A549 (cell line): ENCODE results near the gene SRRM1. TPM values are rescaled to one million over a fixed set of nuclear protein-coding genes. Genes with fewer than 3 reads are reported as not detected.

ENCODE experiments used
- ATAC-seq, 2 experiments: fragments of 200-7000 bp in 1 of 2; fragments of >200 bp in 1 of 2; cut with Nextera tagmentation in 1 of 2; cut with Tn5 transposase in 1 of 2; 3 replicates each; pipeline versions ENCODE4 v1.8.0 to v1.9.1; 2018 to 2020; ENCODE audit warnings: mild to moderate bottlenecking in 1 of 2, moderate library complexity in 1 of 2
- CTCF ChIA-PET: fragments of 300-600 bp; sonication (Branson Sonifier 250); formaldehyde crosslinking; extraction: SDS; loops from one replicate; lab custom pipeline; 2021; ENCODE audit warnings: antibody characterized with exemption, inconsistent platforms; lab: Yijun Ruan, JAX
- POLR2A ChIA-PET: fragments of 350-600 bp; formaldehyde crosslinking; extraction: SDS; loops from one replicate; lab custom pipeline; 2021; ENCODE audit warnings: antibody characterized with exemption, inconsistent platforms; lab: Yijun Ruan, JAX
- DNase-seq, 2 experiments: peaks; one replicate each; pipeline versions ENCODE4 v3.0.0 to v3.0.0-alpha.2; 2011 to 2016; ENCODE audit warnings: low read depth in 1 of 2, low spot score in 1 of 2
- FAIRE-seq: peaks from 2 replicates; lab custom pipeline; 2011; peaks lifted over from hg19 to GRCh38; lab: Jason Lieb, UNC
- H3K27ac ChIP-seq, 2 experiments: fragments of >200 bp; sonication (Bioruptor Twin); formaldehyde crosslinking; 3 replicates each; pipeline ENCODE4 v1.5.1; 2016 to 2017
- H3K4me1 ChIP-seq: fragments of >200 bp; sonication (Bioruptor Twin); formaldehyde crosslinking; 3 replicates; pipeline ENCODE4 v1.6.1; 2016
- H3K4me2 ChIP-seq: fragments of >200 bp; sonication (Bioruptor Twin); formaldehyde crosslinking; 3 replicates; pipeline ENCODE4 v1.6.1; 2016
- H3K4me3 ChIP-seq: fragments of >200 bp; sonication (Bioruptor Twin); formaldehyde crosslinking; 3 replicates; pipeline ENCODE4 v1.5.1; 2016
- H3K9me3 ChIP-seq: fragments of >200 bp; sonication (Bioruptor Twin); formaldehyde crosslinking; 3 replicates; pipeline ENCODE4 v1.6.1; 2016
- CBX8 ChIP-seq: fragments of 200-600 bp; sonication (generic); IDR thresholded peaks from 2 replicates; pipeline ENCODE4 v1.6.1; 2016
- CEBPB ChIP-seq, 2 experiments: fragments of >200 bp in 1 of 2; sonication (Bioruptor Twin) in 1 of 2; formaldehyde crosslinking in 1 of 2; IDR thresholded peaks; 2 replicates each; pipeline ENCODE4 v1.6.1; 2012 to 2016
- CHD2 ChIP-seq: fragments of 150-350 bp; IDR thresholded peaks from 2 replicates; pipeline ENCODE4 v1.6.1; 2014; ENCODE audit warnings: low read length; ENCODE audit not compliant: partially characterized antibody
- EP300 ChIP-seq, 2 experiments: fragments of >200 bp; sonication (Bioruptor Twin); formaldehyde crosslinking; IDR thresholded peaks; 2 replicates in 1 of 2; 3 replicates in 1 of 2; pipeline ENCODE4 v1.6.1; 2016 to 2017
- FOSB ChIP-seq: fragments of 250-450 bp; sonication (Bioruptor Pico); IDR thresholded peaks from 2 replicates; pipeline ENCODE4 v1.5.0; 2020; ENCODE audit warnings: mild to moderate bottlenecking, moderate library complexity
- FOXS1 ChIP-seq: fragments of 250-450 bp; sonication (Bioruptor Pico); IDR thresholded peaks from 2 replicates; pipeline ENCODE4 v1.5.0; 2020; ENCODE audit warnings: mild to moderate bottlenecking, moderate library complexity
- GATA3 ChIP-seq: IDR thresholded peaks from 2 replicates; pipeline ENCODE4 v1.6.1; 2012; ENCODE audit warnings: borderline replicate concordance
- JUN ChIP-seq, 2 experiments: fragments of >200 bp; sonication (Bioruptor Twin); formaldehyde crosslinking; IDR thresholded peaks; 2 replicates in 1 of 2; 3 replicates in 1 of 2; pipeline ENCODE4 v1.6.1; 2016 to 2017
- JUNB ChIP-seq: fragments of >200 bp; sonication (Bioruptor Twin); formaldehyde crosslinking; IDR thresholded peaks from 2 replicates; pipeline ENCODE4 v1.6.1; 2016
- KDM1A ChIP-seq: fragments of 200-600 bp; sonication (generic); IDR thresholded peaks from 2 replicates; pipeline ENCODE4 v1.6.1; 2016; ENCODE audit warnings: low read depth, mild to moderate bottlenecking
- MAZ ChIP-seq: fragments of 150-350 bp; IDR thresholded peaks from 2 replicates; pipeline ENCODE4 v1.6.1; 2014; ENCODE audit warnings: antibody characterized with exemption, low read depth, low read length, borderline replicate concordance
- MYC ChIP-seq: IDR thresholded peaks from 2 replicates; pipeline ENCODE4 v1.6.1; 2012; ENCODE audit warnings: mild to moderate bottlenecking, inconsistent platforms, low read length, improper control_type of control experiment, borderline replicate concordance
- NR3C1 ChIP-seq: fragments of >200 bp; sonication (Bioruptor Twin); formaldehyde crosslinking; IDR thresholded peaks from 3 replicates; pipeline ENCODE4 v1.6.1; 2017
- POLR2AphosphoS2 ChIP-seq: conservative IDR thresholded peaks from 2 replicates; pipeline ENCODE4 v1.6.1; 2012; ENCODE audit warnings: low read length, improper control_type of control experiment, inconsistent platforms
- RCOR1 ChIP-seq: fragments of 150-350 bp; IDR thresholded peaks from 2 replicates; pipeline ENCODE4 v1.6.1; 2014; ENCODE audit warnings: antibody characterized with exemption, low read length, low read depth
- RNF2 ChIP-seq: fragments of 200-600 bp; sonication (generic); IDR thresholded peaks from 2 replicates; pipeline ENCODE4 v1.6.1; 2016; ENCODE audit warnings: low read depth, mild to moderate bottlenecking, antibody characterized with exemption, moderate library complexity, borderline replicate concordance
- SREBF2 ChIP-seq: fragments of 450-650 bp; IDR thresholded peaks from 2 replicates; pipeline ENCODE4 v1.6.1; 2014; ENCODE audit warnings: mild to moderate bottlenecking, moderate library complexity
- TP53 ChIP-seq: fragments of 250-450 bp; sonication (Bioruptor Pico); IDR thresholded peaks from 2 replicates; pipeline ENCODE4 v1.5.0; 2021; ENCODE audit warnings: mild to moderate bottlenecking, moderate library complexity
- ZNF302 ChIP-seq: fragments of 250-450 bp; sonication (Bioruptor Pico); IDR thresholded peaks from 2 replicates; pipeline ENCODE4 v1.9.0; 2021; ENCODE audit warnings: inconsistent platforms, mild to moderate bottlenecking, moderate library complexity
- WGBS: methylation state at CpG from one replicate; pipeline ENCODE4 v1.1.6; 2017; ENCODE audit errors: missing lambda C conversion rate; 5-methylcytosine and 5-hydroxymethylcytosine counted together
- polyA plus RNA-seq, 4 experiments: library from polyadenylated mRNA; depleted of rRNA in 3 of 4; stranded (reverse); fragments of >200 nt; fragmentation: RNase III in 1 of 4; extraction: RNeasy Plus Mini Kit Qiagen cat#74134 plus additional on column Dnase treatment in 1 of 4; gene quantifications; 2 replicates in 3 of 4; 3 replicates in 1 of 4; pipeline ENCODE4 v1.2.3, GENCODE V29; 2011 to 2017
- TF ChIP-seq, protein P1 (sequence below): fragments of 200-600 bp; sonication (generic); IDR thresholded peaks from 2 replicates; pipeline ENCODE4 v1.6.1; 2016; ENCODE audit warnings: antibody characterized with exemption, mild to moderate bottlenecking, moderate library complexity
- TF ChIP-seq, protein P2 (sequence below): fragments of 250-450 bp; sonication (Bioruptor Pico); IDR thresholded peaks from 2 replicates; pipeline ENCODE4 v1.5.0; 2021; ENCODE audit warnings: mild to moderate bottlenecking, moderate library complexity, borderline replicate concordance
- TF ChIP-seq, protein P3 (sequence below): fragments of 150-350 bp; IDR thresholded peaks from 2 replicates; pipeline ENCODE4 v1.6.1; 2014; ENCODE audit warnings: low read depth, mild to moderate bottlenecking, low read length
- TF ChIP-seq, protein P4 (sequence below): IDR thresholded peaks from 2 replicates; pipeline ENCODE4 v1.6.1; 2012
- TF ChIP-seq, protein P5 (sequence below): fragments of >200 bp; sonication (Bioruptor Twin); formaldehyde crosslinking; IDR thresholded peaks from 3 replicates; pipeline ENCODE4 v1.6.1; 2016

SRRM1 gene
- polyA plus RNA-seq, 2 of the 4 experiments (the other 2 are of a cell fraction), result 59.6 to 72.5 TPM

DNA sequence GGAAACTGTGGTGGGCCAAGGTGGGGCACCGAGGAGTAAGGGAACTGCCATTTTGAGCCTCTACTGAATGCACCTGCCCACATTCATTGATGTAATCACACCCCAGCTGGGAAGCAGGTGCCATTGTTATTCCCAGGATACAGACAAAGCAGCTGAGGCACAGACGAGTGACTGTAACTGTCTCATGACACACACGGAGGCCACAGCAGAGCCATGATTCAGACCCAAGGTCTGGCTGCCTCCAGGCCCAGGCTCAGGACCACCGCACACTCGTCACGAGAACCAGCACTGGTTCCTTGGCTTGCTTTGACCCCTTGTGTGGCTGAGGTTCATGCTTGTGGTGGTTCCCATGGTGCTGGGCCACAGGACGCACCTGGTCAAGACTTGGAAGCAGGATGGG is 56.5 kb downstream of the SRRM1 start:
- H3K4me2 ChIP-seq, result no peak overlapping the region
- ATAC-seq (no peak; a peak in 1 of 6 replicates), FAIRE-seq (no peak), DNase-seq (no peak)
- TF ChIP-seq MYC (no peak), CHD2 (no peak), EP300 (IDR thresholded peaks at IDR 0.05) (no peak), CBX8 (no peak), RCOR1 (no peak), GATA3 (no peak), POLR2AphosphoS2 (no peak), FOSB (CRISPR knock-in tag) (no peak), FOXS1 (CRISPR knock-in tag) (no peak), SREBF2 (no peak)
- TF ChIP-seq, protein P1, sequence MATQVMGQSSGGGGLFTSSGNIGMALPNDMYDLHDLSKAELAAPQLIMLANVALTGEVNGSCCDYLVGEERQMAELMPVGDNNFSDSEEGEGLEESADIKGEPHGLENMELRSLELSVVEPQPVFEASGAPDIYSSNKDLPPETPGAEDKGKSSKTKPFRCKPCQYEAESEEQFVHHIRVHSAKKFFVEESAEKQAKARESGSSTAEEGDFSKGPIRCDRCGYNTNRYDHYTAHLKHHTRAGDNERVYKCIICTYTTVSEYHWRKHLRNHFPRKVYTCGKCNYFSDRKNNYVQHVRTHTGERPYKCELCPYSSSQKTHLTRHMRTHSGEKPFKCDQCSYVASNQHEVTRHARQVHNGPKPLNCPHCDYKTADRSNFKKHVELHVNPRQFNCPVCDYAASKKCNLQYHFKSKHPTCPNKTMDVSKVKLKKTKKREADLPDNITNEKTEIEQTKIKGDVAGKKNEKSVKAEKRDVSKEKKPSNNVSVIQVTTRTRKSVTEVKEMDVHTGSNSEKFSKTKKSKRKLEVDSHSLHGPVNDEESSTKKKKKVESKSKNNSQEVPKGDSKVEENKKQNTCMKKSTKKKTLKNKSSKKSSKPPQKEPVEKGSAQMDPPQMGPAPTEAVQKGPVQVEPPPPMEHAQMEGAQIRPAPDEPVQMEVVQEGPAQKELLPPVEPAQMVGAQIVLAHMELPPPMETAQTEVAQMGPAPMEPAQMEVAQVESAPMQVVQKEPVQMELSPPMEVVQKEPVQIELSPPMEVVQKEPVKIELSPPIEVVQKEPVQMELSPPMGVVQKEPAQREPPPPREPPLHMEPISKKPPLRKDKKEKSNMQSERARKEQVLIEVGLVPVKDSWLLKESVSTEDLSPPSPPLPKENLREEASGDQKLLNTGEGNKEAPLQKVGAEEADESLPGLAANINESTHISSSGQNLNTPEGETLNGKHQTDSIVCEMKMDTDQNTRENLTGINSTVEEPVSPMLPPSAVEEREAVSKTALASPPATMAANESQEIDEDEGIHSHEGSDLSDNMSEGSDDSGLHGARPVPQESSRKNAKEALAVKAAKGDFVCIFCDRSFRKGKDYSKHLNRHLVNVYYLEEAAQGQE, result no peak
- TF ChIP-seq, protein P2, sequence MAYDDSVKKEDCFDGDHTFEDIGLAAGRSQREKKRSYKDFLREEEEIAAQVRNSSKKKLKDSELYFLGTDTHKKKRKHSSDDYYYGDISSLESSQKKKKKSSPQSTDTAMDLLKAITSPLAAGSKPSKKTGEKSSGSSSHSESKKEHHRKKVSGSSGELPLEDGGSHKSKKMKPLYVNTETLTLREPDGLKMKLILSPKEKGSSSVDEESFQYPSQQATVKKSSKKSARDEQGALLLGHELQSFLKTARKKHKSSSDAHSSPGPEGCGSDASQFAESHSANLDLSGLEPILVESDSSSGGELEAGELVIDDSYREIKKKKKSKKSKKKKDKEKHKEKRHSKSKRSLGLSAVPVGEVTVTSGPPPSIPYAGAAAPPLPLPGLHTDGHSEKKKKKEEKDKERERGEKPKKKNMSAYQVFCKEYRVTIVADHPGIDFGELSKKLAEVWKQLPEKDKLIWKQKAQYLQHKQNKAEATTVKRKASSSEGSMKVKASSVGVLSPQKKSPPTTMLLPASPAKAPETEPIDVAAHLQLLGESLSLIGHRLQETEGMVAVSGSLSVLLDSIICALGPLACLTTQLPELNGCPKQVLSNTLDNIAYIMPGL, result no peak
- TF ChIP-seq, protein P3, sequence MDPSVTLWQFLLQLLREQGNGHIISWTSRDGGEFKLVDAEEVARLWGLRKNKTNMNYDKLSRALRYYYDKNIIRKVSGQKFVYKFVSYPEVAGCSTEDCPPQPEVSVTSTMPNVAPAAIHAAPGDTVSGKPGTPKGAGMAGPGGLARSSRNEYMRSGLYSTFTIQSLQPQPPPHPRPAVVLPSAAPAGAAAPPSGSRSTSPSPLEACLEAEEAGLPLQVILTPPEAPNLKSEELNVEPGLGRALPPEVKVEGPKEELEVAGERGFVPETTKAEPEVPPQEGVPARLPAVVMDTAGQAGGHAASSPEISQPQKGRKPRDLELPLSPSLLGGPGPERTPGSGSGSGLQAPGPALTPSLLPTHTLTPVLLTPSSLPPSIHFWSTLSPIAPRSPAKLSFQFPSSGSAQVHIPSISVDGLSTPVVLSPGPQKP, result no peak
- 77% methylated on average over 4 of the region's 7 CpGs for WGBS
- H3K9me3 ChIP-seq, result no peaks in the 10 kb centered on the region
- H3K27ac ChIP-seq, result no peak overlapping the region
- CTCF ChIA-PET, result interaction anchor here (0.8 to 4.6 kb wide), 3 partner anchors 11 to 210 kb away, joined by 3 to 50 read pairs (median 3); no protein-coding TSS in a partner anchor
- POLR2A ChIA-PET, result interaction anchor here (0.6 kb wide), 1 partner anchor 16 kb away, joined by 5 read pairs; no protein-coding TSS in a partner anchor
- peaks cover 5% of the 10 kb centered on the region; the same call in 2 of the 3 replicates for H3K4me1 ChIP-seq
- H3K4me3 ChIP-seq, result no peak overlapping the region

DNA sequence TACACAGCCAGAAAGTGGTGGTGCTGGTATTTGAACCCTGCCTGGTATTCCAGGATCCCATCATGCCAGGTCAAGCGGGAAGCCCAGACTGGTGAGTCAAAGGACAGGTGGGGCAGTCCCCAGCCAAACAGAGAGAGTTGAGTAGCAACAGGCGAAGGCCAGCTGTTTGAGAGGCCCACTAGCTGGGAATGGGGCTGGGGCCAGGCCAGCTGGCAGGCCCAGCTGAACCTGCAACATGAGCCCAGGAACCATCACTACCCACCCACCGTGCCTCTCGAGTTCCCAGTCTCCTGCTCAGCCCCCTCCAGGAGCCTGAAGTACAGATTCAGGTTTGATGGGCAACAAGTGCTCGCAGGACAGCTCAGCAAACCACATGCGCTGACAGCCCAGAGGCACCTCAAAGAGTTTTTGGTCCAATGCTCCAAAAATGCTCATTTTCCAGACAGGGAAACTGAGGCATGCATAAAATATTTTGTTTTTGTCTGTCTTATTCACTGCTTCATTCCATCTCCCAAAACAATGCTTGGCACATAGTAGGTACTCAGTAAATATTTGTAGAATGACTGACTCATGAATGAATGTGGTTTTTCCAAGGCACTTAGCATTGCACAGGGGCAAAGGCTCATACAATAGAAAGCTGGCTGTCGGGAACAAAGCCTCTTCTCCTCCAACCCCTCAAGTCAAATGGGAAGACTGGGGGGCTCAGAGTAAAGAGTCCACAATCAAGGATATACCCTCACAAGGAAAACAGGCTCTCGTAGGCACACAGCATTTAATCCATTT is 59.6 kb downstream of the SRRM1 start:
- ChIA-PET POLR2A (no interaction called here), CTCF (interaction anchor here (0.8 to 3.1 kb wide), 3 partner anchors 12 to 42 kb away, joined by 3 to 15 read pairs (median 3); partner anchors contain the start of gene CLIC4)
- Histone ChIP-seq H3K27ac (peak overlapping the region in 1 of 2 experiments; percentile 64; a peak in 3 of 6 replicates), H3K9me3 (no peaks in the 10 kb centered on the region), H3K4me1 (peaks cover 16% of the 10 kb centered on the region), H3K4me2 (peak overlapping the region; percentile 17; the same call in 1 of the 3 replicates), H3K4me3 (no peak overlapping the region)
- 70% methylated on average over 8 of the region's 8 CpGs for WGBS
- FAIRE-seq, result no peak
- peak in 1 of 2 experiments; percentile 40 for DNase-seq
- ATAC-seq, result no peak
- TF ChIP-seq KDM1A, result no peak
- TF ChIP-seq RNF2, result no peak
- TF ChIP-seq, protein P2, result no peak
- TF ChIP-seq GATA3, result no peak
- no peak for TF ChIP-seq MAZ
- no peak for TF ChIP-seq JUNB
- TF ChIP-seq, protein P4, sequence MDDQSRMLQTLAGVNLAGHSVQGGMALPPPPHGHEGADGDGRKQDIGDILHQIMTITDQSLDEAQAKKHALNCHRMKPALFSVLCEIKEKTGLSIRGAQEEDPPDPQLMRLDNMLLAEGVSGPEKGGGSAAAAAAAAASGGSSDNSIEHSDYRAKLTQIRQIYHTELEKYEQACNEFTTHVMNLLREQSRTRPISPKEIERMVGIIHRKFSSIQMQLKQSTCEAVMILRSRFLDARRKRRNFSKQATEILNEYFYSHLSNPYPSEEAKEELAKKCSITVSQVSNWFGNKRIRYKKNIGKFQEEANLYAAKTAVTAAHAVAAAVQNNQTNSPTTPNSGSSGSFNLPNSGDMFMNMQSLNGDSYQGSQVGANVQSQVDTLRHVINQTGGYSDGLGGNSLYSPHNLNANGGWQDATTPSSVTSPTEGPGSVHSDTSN, result no peak
- no peak for TF ChIP-seq JUN (IDR thresholded peaks at IDR 0.05)
- no peak for TF ChIP-seq ZNF302 (CRISPR knock-in tag)
- no peak for TF ChIP-seq EP300 (IDR thresholded peaks at IDR 0.05)
- TF ChIP-seq CHD2, result no peak
- TF ChIP-seq CEBPB (IDR thresholded peaks at IDR 0.05), result no peak
- TF ChIP-seq, protein P5, sequence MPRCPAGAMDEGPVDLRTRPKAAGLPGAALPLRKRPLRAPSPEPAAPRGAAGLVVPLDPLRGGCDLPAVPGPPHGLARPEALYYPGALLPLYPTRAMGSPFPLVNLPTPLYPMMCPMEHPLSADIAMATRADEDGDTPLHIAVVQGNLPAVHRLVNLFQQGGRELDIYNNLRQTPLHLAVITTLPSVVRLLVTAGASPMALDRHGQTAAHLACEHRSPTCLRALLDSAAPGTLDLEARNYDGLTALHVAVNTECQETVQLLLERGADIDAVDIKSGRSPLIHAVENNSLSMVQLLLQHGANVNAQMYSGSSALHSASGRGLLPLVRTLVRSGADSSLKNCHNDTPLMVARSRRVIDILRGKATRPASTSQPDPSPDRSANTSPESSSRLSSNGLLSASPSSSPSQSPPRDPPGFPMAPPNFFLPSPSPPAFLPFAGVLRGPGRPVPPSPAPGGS, result no peak
- no peak for TF ChIP-seq FOSB (CRISPR knock-in tag)
- TF ChIP-seq NR3C1, result no peak
- TF ChIP-seq TP53 (CRISPR knock-in tag), result no peak
